ENCODE results near the gene HSPBP1.

Gene HSPBP1

DNA sequence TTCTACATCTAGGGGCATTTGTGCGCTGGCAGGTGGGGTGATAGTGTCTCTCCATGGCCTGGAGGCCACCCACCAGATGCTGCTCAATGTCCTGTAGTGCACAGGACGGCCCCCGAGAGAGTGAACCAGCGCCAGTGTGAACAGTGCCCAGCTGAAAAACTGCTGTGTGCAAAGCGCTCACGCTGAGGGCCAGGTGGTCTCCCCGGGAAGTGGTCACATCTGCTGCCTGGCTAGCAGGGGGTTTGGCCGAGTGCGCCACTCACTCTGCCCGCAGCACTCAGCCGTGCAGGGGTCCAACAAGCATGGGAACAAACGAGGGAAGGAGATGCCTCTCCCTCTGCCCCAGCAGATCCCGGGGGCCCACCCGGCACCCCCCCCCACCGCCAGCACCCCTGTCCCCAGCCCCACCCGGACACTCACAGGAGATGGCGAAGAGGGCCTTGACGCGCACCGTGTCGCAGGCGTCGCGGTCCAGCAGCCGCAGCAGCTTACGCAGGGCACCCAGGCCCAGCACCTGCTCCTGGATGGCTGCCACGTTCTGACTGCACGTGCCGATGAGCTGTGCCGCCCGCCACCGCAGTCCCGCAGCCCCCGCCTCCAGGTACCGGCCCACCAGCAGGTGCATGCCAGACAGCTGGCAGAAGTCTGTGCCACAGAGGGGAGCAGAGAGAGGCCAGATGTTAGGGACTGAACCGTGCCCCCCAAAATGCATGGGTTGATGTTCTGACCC lies 5.8 kb downstream of the HSPBP1 start:
- TF ChIP-seq GATA3 (IDR thresholded peaks at IDR 0.05; ENCODE audit: low read depth, low read length) (no peak), GATA2 (IDR thresholded peaks at IDR 0.05; ENCODE audit: low read depth, low read length) (no peak)

DNA sequence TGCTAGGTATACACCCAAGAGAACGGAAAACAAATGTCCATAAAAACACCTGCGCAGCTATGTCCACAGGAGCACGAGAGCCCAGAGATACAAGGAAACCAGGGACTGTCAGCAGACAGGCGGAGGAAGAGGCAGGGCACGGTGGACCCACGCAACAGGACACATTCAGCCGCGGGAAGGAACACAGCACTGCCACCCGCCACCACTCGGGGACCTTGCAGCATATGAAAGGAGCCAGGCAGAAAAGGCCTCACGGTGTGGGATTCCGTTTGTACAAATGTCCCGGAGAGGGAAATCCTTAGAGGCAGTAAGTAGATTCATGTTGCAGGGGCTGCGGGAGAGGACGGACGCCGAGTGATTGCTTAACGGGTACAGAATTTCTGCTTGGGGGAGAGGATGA lies 7.8 kb downstream of the HSPBP1 start:
- TF ChIP-seq GATA3 (IDR thresholded peaks at IDR 0.05; ENCODE audit: low read depth, low read length) (no peak), GATA2 (IDR thresholded peaks at IDR 0.05; ENCODE audit: low read depth, low read length) (no peak)

DNA sequence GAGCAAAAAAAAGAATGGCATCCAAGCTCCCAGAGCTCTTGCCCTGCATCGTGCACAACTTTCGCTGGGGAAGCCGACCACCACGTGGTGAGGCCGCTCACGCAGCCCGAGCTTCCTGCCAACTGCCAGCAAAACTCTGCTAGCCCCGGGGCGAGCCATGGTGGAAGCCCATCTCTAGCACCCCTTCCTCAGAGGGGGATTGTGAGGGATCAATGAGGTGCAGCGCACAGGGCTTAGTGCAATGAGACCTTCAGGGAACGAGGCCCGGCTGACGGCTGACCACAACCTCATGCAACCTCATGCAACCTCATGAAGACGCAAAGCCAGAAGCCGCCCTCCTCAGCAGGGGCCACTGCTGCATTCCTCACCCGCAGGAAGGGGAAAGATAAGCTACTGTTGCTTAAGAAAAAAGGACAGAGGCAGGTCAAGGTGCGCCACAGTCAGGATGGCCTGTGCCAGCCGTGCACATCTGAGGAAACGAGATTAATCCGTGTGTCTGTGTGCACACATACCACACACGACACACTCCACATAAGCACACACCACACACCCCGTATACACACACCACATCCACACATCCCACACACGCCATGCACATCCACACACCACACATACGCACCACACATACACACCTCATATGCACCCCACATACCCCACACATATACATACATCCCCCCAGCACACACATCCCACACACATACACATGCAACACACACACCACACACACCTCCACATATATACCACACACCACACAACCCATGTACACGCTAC lies 9.6 kb downstream of the HSPBP1 start:
- TF ChIP-seq GATA3 (IDR thresholded peaks at IDR 0.05; ENCODE audit: low read depth, low read length) (no peak), GATA2 (IDR thresholded peaks at IDR 0.05; ENCODE audit: low read depth, low read length) (no peak)

DNA sequence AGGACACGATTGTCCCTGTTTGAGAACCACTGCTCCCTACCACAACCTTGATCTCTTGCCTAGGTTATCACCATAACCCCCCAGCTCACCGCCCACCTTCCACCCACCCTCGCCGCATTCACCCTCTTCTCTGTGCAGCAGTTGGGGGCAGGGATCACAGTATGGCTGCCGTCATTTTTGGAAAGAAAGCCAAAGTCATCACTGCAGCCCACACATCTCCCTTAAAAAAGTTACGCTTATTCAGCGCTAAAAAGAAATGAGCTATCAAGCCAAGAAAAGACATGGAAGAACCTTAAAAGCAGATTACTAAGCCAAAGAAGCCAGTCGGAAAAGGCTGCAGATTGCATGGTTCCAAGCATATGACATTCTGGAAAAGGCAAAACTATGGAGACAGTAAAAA lies 10.6 kb downstream of the HSPBP1 start:
- TF ChIP-seq GATA3 (IDR thresholded peaks at IDR 0.05; ENCODE audit: low read depth, low read length) (no peak), GATA2 (IDR thresholded peaks at IDR 0.05; ENCODE audit: low read depth, low read length) (no peak)

DNA sequence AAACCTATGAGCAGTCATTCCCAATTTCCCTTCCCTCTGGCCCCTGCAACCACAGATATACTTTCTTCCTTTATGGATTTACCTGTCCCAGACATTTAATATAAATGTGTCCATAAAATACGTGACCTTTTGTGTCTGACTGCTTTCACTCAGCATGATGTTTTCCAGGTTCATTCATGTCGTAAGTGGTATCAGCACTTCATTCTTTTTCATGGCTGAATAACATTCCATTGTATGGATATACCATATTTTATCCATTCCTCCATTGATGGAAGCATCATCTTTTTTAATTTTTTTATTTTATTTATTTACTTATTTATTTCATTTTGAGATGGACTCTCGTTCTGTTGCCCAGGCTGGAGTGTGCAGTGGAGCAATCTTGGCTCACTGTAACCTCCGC lies 13.1 kb downstream of the HSPBP1 start:
- TF ChIP-seq GATA2 (IDR thresholded peaks at IDR 0.05; ENCODE audit: low read depth, low read length), result no peak
- TF ChIP-seq GATA3 (IDR thresholded peaks at IDR 0.05; ENCODE audit: low read depth, low read length), result no peak

DNA sequence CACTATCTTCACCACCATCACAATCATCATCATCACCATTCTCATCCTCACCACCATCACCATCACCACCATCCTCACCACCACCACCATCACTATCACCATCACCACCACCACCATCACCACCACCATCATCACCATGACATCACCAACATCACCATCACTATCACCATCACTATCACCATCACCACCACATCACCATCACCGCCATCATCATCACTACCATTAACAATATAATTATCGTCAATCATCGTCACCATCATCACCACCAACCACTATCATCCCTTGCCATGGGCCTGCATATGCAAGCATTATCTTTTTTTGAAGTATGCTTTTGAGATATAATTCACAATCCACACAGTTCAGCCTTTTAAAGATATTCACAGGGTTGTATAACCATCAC lies 13.5 kb downstream of the HSPBP1 start:
- TF ChIP-seq GATA2 (IDR thresholded peaks at IDR 0.05; ENCODE audit: low read depth, low read length), result no peak
- no peak for TF ChIP-seq GATA3 (IDR thresholded peaks at IDR 0.05; ENCODE audit: low read depth, low read length)

DNA sequence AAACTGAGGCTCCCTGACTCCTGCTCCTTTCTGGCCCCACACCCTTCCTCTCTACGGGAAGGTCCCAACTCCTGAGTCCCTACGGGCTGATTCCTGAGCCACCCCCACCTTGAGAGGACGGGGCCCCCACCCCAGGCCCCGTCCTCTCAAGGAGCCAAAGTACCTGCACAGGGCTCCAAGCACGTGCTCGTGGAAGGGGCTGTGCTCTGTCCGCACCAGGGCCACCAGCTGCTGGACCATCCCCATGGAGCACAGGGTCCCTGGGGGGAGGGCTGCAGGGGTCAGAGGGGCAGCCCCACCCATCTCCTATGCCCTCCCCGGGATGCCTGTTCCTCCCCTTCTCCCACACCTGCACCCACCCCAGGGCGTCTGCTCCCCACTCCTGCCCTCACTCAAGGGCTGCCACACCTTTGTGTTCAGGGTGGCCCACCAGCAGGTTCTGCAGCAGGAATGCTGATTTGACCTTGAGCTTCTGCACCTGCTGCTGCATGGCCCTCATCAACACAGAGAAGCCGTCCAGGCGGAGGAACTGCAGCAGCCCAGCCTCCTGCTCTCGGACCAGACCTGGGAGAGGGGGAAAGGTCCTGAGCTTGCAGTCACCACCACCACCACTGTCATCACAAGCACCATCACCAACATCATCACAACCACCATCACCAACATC lies 14.1 kb downstream of the HSPBP1 start:
- TF ChIP-seq GATA2 (IDR thresholded peaks at IDR 0.05; ENCODE audit: low read depth, low read length) (no peak), GATA3 (IDR thresholded peaks at IDR 0.05; ENCODE audit: low read depth, low read length) (no peak)

DNA sequence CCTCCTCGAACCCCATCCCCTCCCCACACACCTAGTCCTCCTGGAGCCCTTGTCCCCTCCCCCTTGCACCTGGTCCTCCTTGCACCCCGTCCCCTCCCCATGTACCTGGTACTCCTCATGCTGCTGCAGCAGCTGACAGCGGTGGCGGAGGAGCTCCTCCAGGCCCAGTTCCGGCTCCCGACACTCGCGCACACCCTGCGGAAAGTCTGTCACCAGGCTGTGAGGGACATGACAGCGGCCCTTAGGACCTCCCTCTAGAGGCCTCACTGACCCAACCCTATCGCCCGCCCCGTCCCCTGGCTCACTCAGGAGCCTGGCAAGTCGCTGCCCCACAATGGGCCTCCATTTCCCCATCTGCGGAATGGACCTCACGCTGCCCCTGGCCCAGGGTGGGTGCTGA lies 14.7 kb downstream of the HSPBP1 start:
- TF ChIP-seq GATA2 (IDR thresholded peaks at IDR 0.05; ENCODE audit: low read depth, low read length), result no peak
- no peak for TF ChIP-seq GATA3 (IDR thresholded peaks at IDR 0.05; ENCODE audit: low read depth, low read length)

DNA sequence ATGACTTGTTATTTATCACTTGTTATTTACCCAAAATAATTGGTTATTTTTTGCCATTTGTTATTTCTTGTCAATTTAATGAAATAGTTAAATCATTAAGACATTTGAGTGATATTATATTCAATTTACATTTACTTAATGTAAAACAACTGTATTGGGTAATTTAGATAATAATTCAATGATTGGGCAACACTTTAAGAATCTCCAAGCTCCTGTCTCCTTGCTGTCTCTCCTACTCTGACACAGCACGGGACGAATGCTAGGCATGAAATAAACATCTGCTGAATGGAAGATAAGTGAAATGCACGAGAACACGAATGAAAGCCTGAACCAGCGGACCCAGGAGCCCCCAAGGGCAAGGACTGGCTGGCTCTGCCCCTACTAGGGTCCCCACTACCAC lies 15.4 kb downstream of the HSPBP1 start:
- no peak for TF ChIP-seq GATA3 (IDR thresholded peaks at IDR 0.05; ENCODE audit: low read depth, low read length)

DNA sequence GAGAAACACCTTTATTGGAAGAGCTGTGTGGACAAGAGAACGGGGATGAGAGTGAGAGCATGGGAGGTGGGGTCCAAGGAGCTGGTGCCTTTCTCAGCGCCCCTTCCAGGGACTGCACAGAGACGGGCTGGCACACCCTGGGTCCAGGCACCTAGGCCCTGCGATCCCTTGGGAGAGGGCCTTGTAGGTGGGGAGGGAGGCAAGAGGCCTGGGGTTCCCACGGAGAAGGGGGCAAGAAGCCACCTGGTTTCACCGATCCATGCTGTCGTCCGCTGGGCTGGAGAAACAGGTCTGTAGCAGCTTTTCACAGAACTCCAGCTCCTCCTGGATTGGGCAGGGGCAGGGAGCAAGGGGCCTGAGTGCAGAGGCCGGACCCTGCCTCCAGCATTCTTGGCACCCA lies 17.6 kb downstream of the HSPBP1 start:
- TF ChIP-seq GATA2 (IDR thresholded peaks at IDR 0.05; ENCODE audit: low read depth, low read length) (no peak), GATA3 (IDR thresholded peaks at IDR 0.05; ENCODE audit: low read depth, low read length) (no peak)

DNA sequence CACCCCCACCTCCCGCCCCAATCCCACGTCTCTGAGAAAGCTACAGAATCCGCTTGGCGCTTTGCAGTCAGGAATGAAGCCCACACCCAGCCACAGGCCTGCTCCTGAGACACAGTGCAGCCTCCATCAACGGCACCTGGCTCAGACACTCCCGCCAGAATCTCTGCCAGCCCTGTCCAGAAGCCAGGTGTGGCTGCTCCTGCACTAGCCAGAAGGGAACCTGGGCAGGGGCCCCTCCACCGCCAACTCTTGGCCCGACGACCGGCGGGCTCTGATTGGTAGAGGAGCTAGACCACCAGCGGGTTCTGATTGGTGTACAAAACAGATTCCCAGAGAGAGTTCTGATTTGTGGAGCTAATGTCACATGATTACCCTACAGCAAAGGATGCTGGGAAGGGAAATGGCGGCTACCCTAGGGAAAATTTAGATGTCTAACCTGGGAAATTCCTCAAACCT lies 18.2 kb downstream of the HSPBP1 start:
- no peak for TF ChIP-seq GATA2 (IDR thresholded peaks at IDR 0.05; ENCODE audit: low read depth, low read length)
- TF ChIP-seq GATA3 (IDR thresholded peaks at IDR 0.05; ENCODE audit: low read depth, low read length), result no peak

DNA sequence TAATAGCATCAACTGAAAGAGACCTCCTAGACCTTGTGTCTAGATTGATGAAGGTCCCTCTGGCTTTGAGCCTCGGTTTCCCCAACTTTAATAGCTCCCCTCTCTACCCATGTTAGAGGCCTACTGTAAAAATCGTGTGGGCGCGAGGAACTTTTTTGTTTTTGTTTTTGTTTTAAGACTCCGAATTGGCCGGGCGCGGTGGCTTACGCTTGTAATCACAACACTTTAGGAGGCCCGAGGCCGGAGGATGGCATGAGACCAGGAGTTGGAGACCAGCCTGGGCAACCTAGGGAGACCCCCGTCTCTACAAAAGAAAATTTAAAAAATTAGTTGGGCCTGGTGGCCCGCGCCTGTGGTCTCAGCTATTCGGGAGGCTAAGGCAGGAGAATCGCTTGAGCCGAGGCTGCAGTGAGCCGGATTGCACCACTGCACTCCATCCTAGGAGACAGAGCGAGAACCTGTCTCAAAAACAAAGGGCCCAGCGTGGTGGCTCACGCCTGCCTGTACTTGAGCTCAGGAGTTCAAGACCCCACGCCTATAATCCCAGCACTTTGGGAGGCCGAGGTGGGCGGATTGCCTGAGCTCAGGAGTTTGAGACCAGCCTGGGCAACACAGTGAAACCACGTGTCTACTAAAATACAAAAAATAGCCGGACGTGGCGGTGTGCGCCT lies 20.2 kb downstream of the HSPBP1 start:
- no peak for TF ChIP-seq GATA2 (IDR thresholded peaks at IDR 0.05; ENCODE audit: low read depth, low read length)
- TF ChIP-seq GATA3 (IDR thresholded peaks at IDR 0.05; ENCODE audit: low read depth, low read length), result no peak

DNA sequence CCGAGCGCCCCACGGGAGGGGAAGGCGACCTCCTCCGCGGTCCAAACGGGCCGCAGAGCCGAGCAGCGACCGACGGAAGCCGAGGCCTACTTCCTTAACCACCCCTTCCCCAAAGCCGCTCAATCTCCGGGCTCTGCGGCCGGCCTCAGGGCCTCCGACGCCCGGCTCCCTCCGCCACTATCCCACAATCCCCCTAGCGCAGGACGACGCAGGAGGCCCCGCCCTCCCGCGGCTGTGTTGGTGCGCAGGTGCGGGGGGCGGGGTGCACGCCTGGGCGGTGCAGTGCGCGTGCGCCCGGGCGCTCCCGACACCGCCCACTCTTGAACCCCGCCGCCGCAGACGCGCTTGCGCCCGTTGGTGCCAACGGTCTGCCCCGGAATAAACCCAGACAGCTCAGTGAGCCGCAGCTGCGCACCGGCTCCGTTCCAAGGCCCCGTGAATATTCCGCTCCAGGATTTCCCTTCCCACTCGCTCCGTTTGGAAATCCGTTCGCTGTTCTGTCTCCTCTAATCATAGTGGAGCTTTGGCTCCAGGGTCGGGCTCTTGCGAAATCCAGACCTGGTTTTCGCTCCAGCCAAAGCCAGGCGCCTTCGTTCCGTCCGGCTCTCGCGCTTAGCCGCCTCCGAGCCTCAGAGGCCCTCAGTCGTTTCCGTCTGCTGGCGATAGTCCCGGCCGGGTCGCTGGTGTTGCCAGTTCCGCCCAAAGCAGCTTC lies 20.9 kb downstream of the HSPBP1 start, which contains the start of gene PPP6R1:
Gene PPP6R1 (minus strand): TSS at position 190 of the 712 bp plus-strand sequence. CDS start 11,914 bp downstream, outside the sequence.
- no peak for TF ChIP-seq GATA3 (IDR thresholded peaks at IDR 0.05; ENCODE audit: low read depth, low read length)
- no peak for TF ChIP-seq GATA2 (IDR thresholded peaks at IDR 0.05; ENCODE audit: low read depth, low read length)

Measured in SH-SY5Y (cell line).